Measurements from ENCODE around the gene PLPPR1. TPM values are rescaled to one million over a fixed set of nuclear protein-coding genes. Genes with fewer than 3 reads are reported as not detected.

The PLPPR1 gene
- polyA plus RNA-seq, result 1 to 10 TPM in 1 of 4 donors, under 1 TPM in 1, not detected in 2; 0.16 to 1.6 TPM
- long read RNA-seq, donor 1, result 0 reads
- long read RNA-seq, donor 2, result 0 reads
- long read RNA-seq, donor 3, result 0 reads
- long read RNA-seq, donor 4, result 0 reads
- long read RNA-seq, donor 5, result 0 reads
- long read RNA-seq, donor 6, result 0 reads
- long read RNA-seq, donor 7, result 0 reads
- long read RNA-seq, donor 8, result 0 reads
- long read RNA-seq, donor 9, result 0 reads
- long read RNA-seq, donor 10, partial matches to known transcripts, result 0 of 2 reads
- long read RNA-seq, donor 10, other reads (novel, unspliced or antisense), result 0 of 2 reads

- no peak within 1 kb of the TSS for H3K27ac ChIP-seq (ENCODE audit: low read depth in 1 of 3, low read length in 2 of 3)
- H3K4me1 ChIP-seq (ENCODE audit: control insufficient read depth in 3 of 3, insufficient read depth in 2 of 3, low read depth in 1 of 3, low read length in 2 of 3), result no peaks in the 10 kb centered on the region
- H3K9me3 ChIP-seq (ENCODE audit: control insufficient read depth in 2 of 2, insufficient read depth in 1 of 2, low read depth in 1 of 2, low read length in 1 of 2), result no peaks in the 10 kb centered on the region
- no peaks in the 10 kb centered on the region for H3K36me3 ChIP-seq (ENCODE audit: control insufficient read depth in 3 of 3, insufficient read depth in 2 of 3, low read depth in 1 of 3, low read length in 3 of 3)
- FAIRE-seq, result no peak
- peak; percentile 62 to 64 for DNase-seq
- 1 to 3% (median 1%) methylated on average over 78 to 89 of the region's 89 CpGs for WGBS, 3 donors
- peak within 1 kb of the TSS in 2 of 3 donors; percentile 48 to 55 for H3K4me3 ChIP-seq (ENCODE audit: low read depth in 1 of 3, low read length in 3 of 3)
- peaks cover 0 to 50% (median 11%) of the 10 kb centered on the region in 3 donors for H3K27me3 ChIP-seq (ENCODE audit: control insufficient read depth in 3 of 3, insufficient read depth in 3 of 3, low read length in 3 of 3)
Measured at GRCh38 chr9:101028346-101029314, at the start of gene PLPPR1. Gene PLPPR1, plus strand, starts transcription at chr9:101028727.

GRCh38 chr9:100989731-100990130, 38.8 kb upstream of the PLPPR1 start:
- no peaks in the 10 kb centered on the region for H3K4me1 ChIP-seq (ENCODE audit: control insufficient read depth in 3 of 3, insufficient read depth in 2 of 3, low read depth in 1 of 3, low read length in 2 of 3)
- WGBS, 3 donors, result 9 to 44% (median 26%) methylated on average over 1 of the region's 1 CpG
- FAIRE-seq, result no peak

GRCh38 chr9:100990605-100991381, 37.7 kb upstream of the PLPPR1 start:
- no peaks in the 10 kb centered on the region for H3K9me3 ChIP-seq (ENCODE audit: control insufficient read depth in 2 of 2, insufficient read depth in 1 of 2, low read depth in 1 of 2, low read length in 1 of 2)
- FAIRE-seq (no peak), DNase-seq (no peak)
- no peaks in the 10 kb centered on the region for H3K4me1 ChIP-seq (ENCODE audit: control insufficient read depth in 3 of 3, insufficient read depth in 2 of 3, low read depth in 1 of 3, low read length in 2 of 3)
- no peaks in the 10 kb centered on the region for H3K36me3 ChIP-seq (ENCODE audit: control insufficient read depth in 3 of 3, insufficient read depth in 2 of 3, low read depth in 1 of 3, low read length in 3 of 3)
- 0 to 1% (median 0%) methylated on average over 1 of the region's 1 CpG for WGBS, 3 donors
- no peak overlapping the region for H3K27ac ChIP-seq (ENCODE audit: low read depth in 1 of 3, low read length in 2 of 3)
- no peak overlapping the region for H3K4me3 ChIP-seq (ENCODE audit: low read depth in 1 of 3, low read length in 3 of 3)
- H3K27me3 ChIP-seq (ENCODE audit: control insufficient read depth in 3 of 3, insufficient read depth in 3 of 3, low read length in 3 of 3), result no peaks in the 10 kb centered on the region

More at GRCh38 chr9:100989731-100990130, 38.8 kb upstream of the PLPPR1 start:
- H3K9me3 ChIP-seq (ENCODE audit: control insufficient read depth in 2 of 2, insufficient read depth in 1 of 2, low read depth in 1 of 2, low read length in 1 of 2), result no peaks in the 10 kb centered on the region
- DNase-seq, result no peak
- no peak overlapping the region for H3K4me3 ChIP-seq (ENCODE audit: low read depth in 1 of 3, low read length in 3 of 3)
- no peaks in the 10 kb centered on the region for H3K36me3 ChIP-seq (ENCODE audit: control insufficient read depth in 3 of 3, insufficient read depth in 2 of 3, low read depth in 1 of 3, low read length in 3 of 3)
- no peaks in the 10 kb centered on the region for H3K27me3 ChIP-seq (ENCODE audit: control insufficient read depth in 3 of 3, insufficient read depth in 3 of 3, low read length in 3 of 3)
- no peak overlapping the region for H3K27ac ChIP-seq (ENCODE audit: low read depth in 1 of 3, low read length in 2 of 3)

GRCh38 chr9:100992632-100993031, 35.9 kb upstream of the PLPPR1 start:
- DNase-seq, result no peak
- WGBS, 3 donors, result 92 to 97% (median 93%) methylated on average over 1 of the region's 1 CpG
- FAIRE-seq, result no peak
- Histone ChIP-seq H3K9me3 (ENCODE audit: control insufficient read depth in 2 of 2, insufficient read depth in 1 of 2, low read depth in 1 of 2, low read length in 1 of 2) (no peaks in the 10 kb centered on the region), H3K27ac (ENCODE audit: low read depth in 1 of 3, low read length in 2 of 3) (no peak overlapping the region), H3K36me3 (ENCODE audit: control insufficient read depth in 3 of 3, insufficient read depth in 2 of 3, low read depth in 1 of 3, low read length in 3 of 3) (no peaks in the 10 kb centered on the region), H3K27me3 (ENCODE audit: control insufficient read depth in 3 of 3, insufficient read depth in 3 of 3, low read length in 3 of 3) (no peaks in the 10 kb centered on the region), H3K4me1 (ENCODE audit: control insufficient read depth in 3 of 3, insufficient read depth in 2 of 3, low read depth in 1 of 3, low read length in 2 of 3) (no peaks in the 10 kb centered on the region), H3K4me3 (ENCODE audit: low read depth in 1 of 3, low read length in 3 of 3) (no peak overlapping the region)

- FAIRE-seq (no peak), DNase-seq (no peak)
- Histone ChIP-seq H3K4me3 (ENCODE audit: low read depth in 1 of 3, low read length in 3 of 3) (no peak overlapping the region), H3K9me3 (ENCODE audit: control insufficient read depth in 2 of 2, insufficient read depth in 1 of 2, low read depth in 1 of 2, low read length in 1 of 2) (no peaks in the 10 kb centered on the region), H3K27ac (ENCODE audit: low read depth in 1 of 3, low read length in 2 of 3) (no peak overlapping the region), H3K36me3 (ENCODE audit: control insufficient read depth in 3 of 3, insufficient read depth in 2 of 3, low read depth in 1 of 3, low read length in 3 of 3) (no peaks in the 10 kb centered on the region), H3K4me1 (ENCODE audit: control insufficient read depth in 3 of 3, insufficient read depth in 2 of 3, low read depth in 1 of 3, low read length in 2 of 3) (no peaks in the 10 kb centered on the region), H3K27me3 (ENCODE audit: control insufficient read depth in 3 of 3, insufficient read depth in 3 of 3, low read length in 3 of 3) (no peaks in the 10 kb centered on the region)
- WGBS, 3 donors, result 81 to 88% (median 82%) methylated on average over 5 of the region's 5 CpGs
Measured at GRCh38 chr9:100999906-101000544, 28.5 kb upstream of the PLPPR1 start.

GRCh38 chr9:101005246-101005645, 23.3 kb upstream of the PLPPR1 start:
- 78 to 81% (median 81%) methylated on average over 3 of the region's 3 CpGs for WGBS, 3 donors
- no peaks in the 10 kb centered on the region for H3K36me3 ChIP-seq (ENCODE audit: control insufficient read depth in 3 of 3, insufficient read depth in 2 of 3, low read depth in 1 of 3, low read length in 3 of 3)
- no peaks in the 10 kb centered on the region for H3K27me3 ChIP-seq (ENCODE audit: control insufficient read depth in 3 of 3, insufficient read depth in 3 of 3, low read length in 3 of 3)
- DNase-seq (no peak), FAIRE-seq (no peak)
- H3K4me3 ChIP-seq (ENCODE audit: low read depth in 1 of 3, low read length in 3 of 3), result no peak overlapping the region
- no peaks in the 10 kb centered on the region for H3K4me1 ChIP-seq (ENCODE audit: control insufficient read depth in 3 of 3, insufficient read depth in 2 of 3, low read depth in 1 of 3, low read length in 2 of 3)
- no peaks in the 10 kb centered on the region for H3K9me3 ChIP-seq (ENCODE audit: control insufficient read depth in 2 of 2, insufficient read depth in 1 of 2, low read depth in 1 of 2, low read length in 1 of 2)
- H3K27ac ChIP-seq (ENCODE audit: low read depth in 1 of 3, low read length in 2 of 3), result no peak overlapping the region

GRCh38 chr9:101014566-101014965, 14.0 kb upstream of the PLPPR1 start:
- no peaks in the 10 kb centered on the region for H3K27me3 ChIP-seq (ENCODE audit: control insufficient read depth in 3 of 3, insufficient read depth in 3 of 3, low read length in 3 of 3)
- no peak overlapping the region for H3K4me3 ChIP-seq (ENCODE audit: low read depth in 1 of 3, low read length in 3 of 3)
- FAIRE-seq (no peak), DNase-seq (no peak)
- H3K4me1 ChIP-seq (ENCODE audit: control insufficient read depth in 3 of 3, insufficient read depth in 2 of 3, low read depth in 1 of 3, low read length in 2 of 3), result no peaks in the 10 kb centered on the region
- no peak overlapping the region for H3K27ac ChIP-seq (ENCODE audit: low read depth in 1 of 3, low read length in 2 of 3)
- 49 to 63% (median 56%) methylated on average over 2 of the region's 2 CpGs for WGBS, 3 donors
- H3K9me3 ChIP-seq (ENCODE audit: control insufficient read depth in 2 of 2, insufficient read depth in 1 of 2, low read depth in 1 of 2, low read length in 1 of 2), result no peaks in the 10 kb centered on the region
- H3K36me3 ChIP-seq (ENCODE audit: control insufficient read depth in 3 of 3, insufficient read depth in 2 of 3, low read depth in 1 of 3, low read length in 3 of 3), result no peaks in the 10 kb centered on the region

GRCh38 chr9:101018467-101018866, 10.1 kb upstream of the PLPPR1 start:
- H3K27ac ChIP-seq (ENCODE audit: low read depth in 1 of 3, low read length in 2 of 3), result no peak overlapping the region
- no peaks in the 10 kb centered on the region for H3K36me3 ChIP-seq (ENCODE audit: control insufficient read depth in 3 of 3, insufficient read depth in 2 of 3, low read depth in 1 of 3, low read length in 3 of 3)
- no peaks in the 10 kb centered on the region for H3K4me1 ChIP-seq (ENCODE audit: control insufficient read depth in 3 of 3, insufficient read depth in 2 of 3, low read depth in 1 of 3, low read length in 2 of 3)
- DNase-seq, result no peak
- H3K9me3 ChIP-seq (ENCODE audit: control insufficient read depth in 2 of 2, insufficient read depth in 1 of 2, low read depth in 1 of 2, low read length in 1 of 2), result no peaks in the 10 kb centered on the region
- H3K27me3 ChIP-seq (ENCODE audit: control insufficient read depth in 3 of 3, insufficient read depth in 3 of 3, low read length in 3 of 3), result no peaks in the 10 kb centered on the region
- H3K4me3 ChIP-seq (ENCODE audit: low read depth in 1 of 3, low read length in 3 of 3), result no peak overlapping the region
- 68 to 76% (median 70%) methylated on average over 2 of the region's 2 CpGs for WGBS, 3 donors
- FAIRE-seq, result no peak

Data from small intestine (tissue), 16 donors.